ENCODE results near the gene SLC25A44. TPM values are rescaled to one million over a fixed set of nuclear protein-coding genes. Genes with fewer than 3 reads are reported as not detected.

SLC25A44 gene
- total and polyA plus RNA-seq, 2 of the 8 experiments (the other 6 are each of a cell fraction or from before 2014, with no cell fraction given): 23.4 to 32.1 TPM

DNA sequence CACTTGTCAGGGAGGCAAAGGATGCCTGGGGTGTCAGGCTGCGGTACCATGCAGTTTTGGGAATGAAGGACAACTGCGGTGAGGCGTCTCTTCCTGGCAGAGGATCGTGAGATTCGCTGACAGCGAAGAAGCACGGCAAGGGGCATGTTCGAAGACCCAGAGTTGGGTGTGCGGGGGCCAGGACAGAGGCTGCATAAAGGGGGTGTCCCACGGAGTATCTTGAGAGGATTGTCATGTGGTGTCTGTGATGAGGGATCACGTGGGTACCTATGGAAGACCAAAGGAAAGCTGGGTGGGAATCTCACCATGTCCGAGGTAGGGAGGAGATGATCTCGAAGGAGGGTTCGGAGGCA is 372 bp downstream of the SLC25A44 start (continued):
- TF ChIP-seq SIN3A (conservative IDR thresholded peaks at IDR 0.05 in 1 of 2, IDR thresholded peaks at IDR 0.05 in 1 of 2; ENCODE audit: low read depth in 1 of 2, low read length in 2 of 2): peak in 1 of 2 experiments; percentile 21; a peak in 1 of 4 replicates
